Mucosa of descending colon (tissue), 3 donors: Measurements from ENCODE around the gene ADRB1. TPM values are rescaled to one million over a fixed set of nuclear protein-coding genes. Genes with fewer than 3 reads are reported as not detected.

Experiments
- ATAC-seq: fragments of 200-7000 bp; cut with Tn5 transposase; one replicate; pipeline ENCODE4 v1.9.1; 2020; ENCODE audit warnings: mild to moderate bottlenecking, moderate library complexity
- DNase-seq, 3 donors: peaks; one replicate each; pipeline ENCODE4 v3.0.0-alpha.2; 2020
- H3K36me3 ChIP-seq: fragments of 200-600 bp; one replicate; pipeline ENCODE4 v1.8.0; 2021; ENCODE audit warnings: low read depth, mild to moderate bottlenecking
- H3K4me1 ChIP-seq: fragments of 200-600 bp; one replicate; pipeline ENCODE4 v1.8.0; 2021; ENCODE audit warnings: low read depth, mild to moderate bottlenecking
- H3K4me3 ChIP-seq: fragments of 200-600 bp; one replicate; pipeline ENCODE4 v1.8.0; 2021; ENCODE audit warnings: mild to moderate bottlenecking
- H3K9me3 ChIP-seq: fragments of 200-600 bp; one replicate; pipeline ENCODE4 v1.8.0; 2021; ENCODE audit warnings: mild to moderate bottlenecking
- CTCF ChIP-seq: fragments of 200-600 bp; IDR thresholded peaks from one replicate; pipeline ENCODE4 v1.8.0; 2022; ENCODE audit warnings: antibody characterized with exemption, mild to moderate bottlenecking
- intact Hi-C, 2 donors: fragments of 100-400 bp; cut with DNase I in 1 of 2; cut with micrococcal nuclease in 1 of 2; formaldehyde crosslinking; loops; one replicate each; pipeline versions ENCODE4 v1.11.0 to v1.11.1; 2022; cut with DNase I, micrococcal nuclease
- total RNA-seq, 3 donors: library from RNA; stranded (reverse); fragmentation: NEBNext Ultra II Directional in 2 of 3; extraction: Animal tissue kit (Norgen Biotek cat#: 25700) in 2 of 3; gene quantifications; one replicate each; pipeline versions ENCODE4 v1.2.1 to v1.2.4, GENCODE V29; 2021 to 2023
- donor health status: DM: no; HTN: no; CAD: no; lungs with moderate emphysema.
- donor health status: DM: no; HTN: no; CAD: no.
- donor health status: DM: no; HTN: yes; CAD: no.

ADRB1 gene
- total RNA-seq, 3 donors from 2014 or later, result 1.5 to 2.8 (median 1.8) TPM

GRCh38 chr10:114073395-114074186 lies 29.9 kb downstream of the ADRB1 start:
- intact Hi-C loops, result no loop called here

DNA sequence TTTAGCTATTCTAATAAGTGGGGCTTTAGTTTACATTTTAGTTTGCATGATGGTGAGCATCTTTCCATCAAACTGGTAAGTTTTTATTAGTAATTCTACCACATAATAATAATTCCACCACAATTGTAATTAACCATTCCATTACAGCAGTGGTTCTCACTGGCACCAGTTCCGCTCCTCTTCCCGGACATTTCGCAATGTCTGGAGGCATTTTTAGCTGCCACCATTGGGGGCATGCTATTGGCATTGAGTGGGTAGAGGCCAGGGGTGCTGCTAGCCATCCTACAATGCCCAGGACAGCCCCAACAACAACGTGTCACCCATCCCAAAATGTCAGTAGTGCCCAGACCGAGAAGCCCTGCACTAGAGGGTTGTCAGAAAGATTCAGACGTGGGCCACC lies 31.4 kb downstream of the ADRB1 start:
- DNase-seq, result no peak
- intact Hi-C loops, result no loop called here
- Histone ChIP-seq H3K36me3 (no peaks in the 10 kb centered on the region), H3K9me3 (no peaks in the 10 kb centered on the region), H3K4me1 (no peaks in the 10 kb centered on the region), H3K4me3 (no peak overlapping the region)
- TF ChIP-seq CTCF, result no peak
- ATAC-seq, result no peak

More at GRCh38 chr10:114073395-114074186, 29.9 kb downstream of the ADRB1 start:
- TF ChIP-seq CTCF, result no peak
- Histone ChIP-seq H3K4me1 (no peaks in the 10 kb centered on the region), H3K36me3 (no peaks in the 10 kb centered on the region), H3K9me3 (no peaks in the 10 kb centered on the region), H3K4me3 (no peak overlapping the region)
- ATAC-seq (peak; percentile 52), DNase-seq (peak in 1 of 3 donors; percentile 18)

DNA sequence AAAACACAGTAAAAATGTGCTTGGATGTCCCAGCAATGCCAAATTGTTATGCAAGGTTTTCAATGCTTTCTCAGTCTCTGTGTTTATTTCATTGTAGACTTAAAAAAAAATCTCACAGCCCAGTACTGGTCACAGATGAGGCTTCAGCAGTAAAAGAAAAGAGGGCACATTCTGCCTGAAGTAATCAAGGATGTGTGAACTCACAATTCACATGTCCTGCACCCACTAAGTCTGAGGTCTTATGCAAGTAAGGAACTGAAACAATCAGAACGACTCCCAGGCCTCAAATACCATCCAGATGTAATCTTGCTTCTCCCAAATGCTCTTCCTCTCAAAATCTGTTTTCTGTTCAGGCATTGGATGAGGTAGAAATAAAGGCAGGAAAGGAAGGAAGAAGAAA lies 33.7 kb downstream of the ADRB1 start:
- Histone ChIP-seq H3K9me3 (no peaks in the 10 kb centered on the region), H3K4me3 (no peak overlapping the region), H3K36me3 (no peaks in the 10 kb centered on the region), H3K4me1 (no peaks in the 10 kb centered on the region)
- TF ChIP-seq CTCF, result no peak
- intact Hi-C loops, result no loop called here
- ATAC-seq (no peak), DNase-seq (no peak)

DNA sequence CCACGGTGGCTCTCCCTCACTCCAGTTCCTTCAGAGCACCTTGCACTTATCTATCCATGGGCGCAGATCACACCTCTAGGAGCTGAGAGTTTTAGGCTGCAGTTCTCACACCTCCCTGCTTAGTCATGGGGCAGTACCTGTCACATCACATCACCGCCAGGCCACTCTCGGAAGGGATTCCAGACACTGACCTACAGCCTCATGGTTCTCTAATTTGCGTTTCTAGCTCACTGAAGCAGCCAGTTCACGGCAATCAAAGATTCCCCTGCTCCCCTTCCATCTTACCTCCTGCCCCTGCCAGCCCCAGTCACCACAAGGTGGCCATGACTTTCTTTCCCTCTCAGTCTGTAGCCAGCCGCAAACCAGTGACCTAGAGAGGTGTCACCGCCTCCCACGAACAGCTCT lies 34.2 kb downstream of the ADRB1 start:
- no peaks in the 10 kb centered on the region for H3K9me3 ChIP-seq
- no peak overlapping the region for H3K4me3 ChIP-seq
- DNase-seq (no peak), ATAC-seq (no peak)
- H3K36me3 ChIP-seq, result no peaks in the 10 kb centered on the region
- no peaks in the 10 kb centered on the region for H3K4me1 ChIP-seq
- TF ChIP-seq CTCF, result no peak
- intact Hi-C loops, result no loop called here

DNA sequence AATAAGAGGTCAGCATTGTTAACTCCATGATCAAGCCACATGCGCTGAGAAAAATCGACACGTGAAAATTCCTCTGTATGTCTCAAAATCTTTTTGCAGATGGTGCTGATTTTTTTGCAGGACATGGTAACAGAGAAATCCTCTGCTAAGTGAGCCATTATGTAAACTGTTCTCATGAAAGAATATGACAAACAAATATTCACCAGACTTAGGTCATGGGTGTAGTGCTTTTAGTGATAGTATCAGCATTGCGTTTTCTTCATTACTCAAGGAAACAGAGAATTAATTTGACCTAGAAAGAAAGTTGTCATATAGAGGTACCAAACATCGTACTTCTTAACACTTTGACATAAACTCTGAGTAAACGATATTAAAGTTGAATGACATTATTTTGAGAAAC lies 34.7 kb downstream of the ADRB1 start:
- no peak for ATAC-seq
- H3K36me3 ChIP-seq, result no peaks in the 10 kb centered on the region
- no peak overlapping the region for H3K4me3 ChIP-seq
- intact Hi-C loops, result no loop called here
- TF ChIP-seq CTCF, result no peak
- no peaks in the 10 kb centered on the region for H3K4me1 ChIP-seq
- DNase-seq, result no peak
- H3K9me3 ChIP-seq, result no peaks in the 10 kb centered on the region

GRCh38 chr10:114079421-114079820 lies 35.8 kb downstream of the ADRB1 start:
- no peak for ATAC-seq
- Histone ChIP-seq H3K9me3 (no peaks in the 10 kb centered on the region), H3K4me1 (no peaks in the 10 kb centered on the region), H3K36me3 (no peaks in the 10 kb centered on the region), H3K4me3 (no peak overlapping the region)
- no peak for DNase-seq
- TF ChIP-seq CTCF, result no peak
- intact Hi-C loops, result no loop called here
